ENCODE results near the gene GABRB3.

Gene GABRB3

DNA sequence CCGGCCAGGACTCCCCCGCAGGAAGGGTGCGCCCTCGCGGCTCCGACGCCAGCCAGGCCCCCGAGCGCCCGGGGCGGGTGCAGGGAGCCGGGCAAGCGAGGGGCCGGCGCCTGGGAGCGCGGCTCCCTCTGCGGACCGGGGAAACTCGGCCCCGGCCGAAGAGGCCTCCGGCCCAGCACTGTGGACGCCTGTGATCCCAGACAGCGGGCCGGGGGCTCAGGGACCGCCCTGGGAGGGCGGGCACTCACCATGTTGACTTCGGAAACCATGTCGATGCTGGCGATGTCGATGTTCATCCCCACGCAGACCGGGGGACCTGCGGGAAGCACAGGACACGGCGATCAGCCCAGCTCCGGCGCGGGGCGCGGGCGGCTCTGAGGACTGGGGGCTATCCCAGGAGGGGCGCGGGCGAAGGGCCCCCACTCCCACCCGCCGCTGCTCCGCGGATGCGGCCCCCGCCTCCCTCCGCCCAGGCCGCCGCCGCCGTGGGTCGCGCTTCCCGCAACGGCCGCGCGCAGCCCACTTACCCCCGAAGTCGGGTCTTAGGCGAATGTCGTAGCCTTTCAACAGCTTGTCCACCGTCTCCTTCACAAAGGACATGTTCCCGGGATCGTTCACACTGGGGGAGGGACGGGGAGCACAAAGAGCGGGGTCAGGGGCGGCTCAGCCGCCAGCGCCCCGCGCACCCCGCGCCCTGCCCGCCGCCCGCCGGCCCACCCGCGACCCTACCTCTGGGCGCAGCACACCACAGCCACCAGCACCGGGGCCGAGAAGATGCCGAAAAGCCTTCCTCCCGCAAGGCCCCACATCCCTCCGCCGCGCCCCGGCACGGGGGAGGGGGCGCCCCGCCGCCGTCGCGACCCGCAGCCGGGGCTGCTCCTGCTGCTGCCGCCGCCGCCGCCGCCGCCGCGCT lies at the start of gene GABRB3:
TSS of gene GABRB3 (minus strand) at position 913 of the 913 bp plus-strand sequence.
- no peak for DNase-seq

DNA sequence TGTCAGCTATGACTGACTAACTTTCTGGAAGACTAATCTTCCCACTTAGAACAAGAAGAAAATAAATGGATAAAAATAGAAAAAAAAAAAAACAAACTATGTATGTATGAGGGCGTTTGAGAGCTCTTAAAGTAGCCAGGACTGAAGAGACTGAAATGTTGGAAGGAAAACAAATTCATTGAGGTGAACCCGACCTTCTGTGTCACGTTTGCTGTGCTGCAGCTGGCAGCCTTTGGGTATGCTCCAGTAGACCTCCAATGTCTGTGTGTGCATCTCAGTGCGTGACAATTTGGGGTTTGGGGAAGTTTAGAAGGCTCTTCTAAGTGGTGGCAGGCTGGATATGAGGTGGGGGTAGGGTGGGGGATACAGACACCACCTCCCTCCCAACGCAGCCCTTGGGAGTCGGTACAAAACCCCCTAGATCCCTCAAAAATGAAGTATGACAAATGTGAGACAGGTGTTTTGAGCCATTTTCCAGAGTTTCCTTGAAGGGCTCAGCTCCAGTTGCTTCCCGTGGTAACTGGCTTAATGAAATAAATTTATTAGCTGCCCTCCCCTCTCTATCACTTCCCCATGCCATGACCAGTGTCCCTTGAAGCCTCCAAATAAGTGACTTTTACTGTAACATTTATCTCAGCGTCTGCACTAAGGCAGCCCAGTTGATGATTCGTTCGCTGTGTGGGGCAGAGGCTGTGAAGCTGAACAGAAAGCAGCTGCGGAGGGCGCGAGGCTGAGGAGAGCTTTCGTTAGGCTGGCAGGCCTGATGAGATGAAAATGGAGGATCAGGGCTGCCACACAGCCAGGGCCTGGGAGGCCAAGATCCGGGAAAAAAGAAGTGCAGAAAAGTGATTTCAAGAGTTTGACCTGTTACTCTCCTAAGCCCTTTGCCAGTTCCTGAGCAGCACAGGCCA lies 34.9 kb upstream of the GABRB3 start:
- no peak for DNase-seq

DNA sequence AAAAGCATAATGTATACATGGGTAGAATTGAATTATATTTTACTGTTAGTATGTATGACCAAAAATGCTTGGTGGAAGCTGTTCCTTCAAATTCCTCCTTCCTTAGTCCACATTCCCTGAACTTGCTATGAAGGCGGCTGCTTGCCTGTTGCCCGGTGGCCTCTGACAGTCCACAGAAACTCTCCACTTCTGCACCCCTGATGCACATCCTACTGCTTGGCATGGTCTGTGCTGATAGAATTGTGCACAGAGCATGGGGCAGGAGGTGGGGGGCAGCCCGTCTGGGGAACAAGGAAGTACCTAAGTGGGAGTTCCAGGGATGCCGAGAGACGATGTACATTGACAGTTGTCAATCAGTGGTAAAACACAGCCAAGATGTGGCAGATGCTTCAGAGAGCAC lies 33.7 kb upstream of the GABRB3 start:
- DNase-seq, result no peak

DNA sequence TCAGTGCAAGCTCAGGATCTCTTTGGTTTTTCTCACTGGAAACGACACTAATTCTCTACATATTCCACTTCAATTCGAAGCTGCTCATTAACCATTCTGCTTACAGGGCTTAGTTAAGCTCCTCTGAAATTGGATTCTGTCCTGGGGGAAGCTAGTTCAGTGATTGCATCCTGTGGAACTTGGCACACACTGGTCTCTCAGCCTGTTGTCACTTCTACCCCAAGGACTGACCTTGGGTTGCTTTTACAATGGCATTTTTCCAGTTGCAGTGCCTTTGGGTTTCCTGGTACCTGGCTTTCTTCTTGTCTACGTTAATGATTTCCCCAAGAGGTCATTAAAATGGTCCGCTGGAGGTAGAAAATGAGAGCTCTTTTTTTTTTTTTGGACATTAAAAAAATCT lies 33.3 kb upstream of the GABRB3 start:
- DNase-seq, result no peak

DNA sequence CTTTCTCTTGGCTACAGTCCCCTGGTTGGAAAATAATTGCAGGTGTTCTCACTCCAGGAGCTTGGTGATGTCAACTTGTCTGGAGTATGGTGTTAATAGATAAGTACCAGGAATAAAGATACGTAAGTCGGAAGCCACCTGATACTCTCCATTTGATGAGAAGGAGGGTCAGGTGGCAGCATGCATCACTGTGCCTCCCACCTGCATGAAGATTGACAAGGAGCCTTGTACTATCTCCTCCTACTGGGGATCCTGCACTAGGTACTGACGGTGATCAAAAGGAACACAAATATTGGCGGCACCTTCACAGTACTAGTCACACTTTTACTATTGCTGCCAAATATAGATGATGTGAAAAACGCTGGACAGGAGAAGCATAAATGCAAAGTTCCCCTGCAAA lies 32.6 kb upstream of the GABRB3 start:
- DNase-seq, result no peak

DNA sequence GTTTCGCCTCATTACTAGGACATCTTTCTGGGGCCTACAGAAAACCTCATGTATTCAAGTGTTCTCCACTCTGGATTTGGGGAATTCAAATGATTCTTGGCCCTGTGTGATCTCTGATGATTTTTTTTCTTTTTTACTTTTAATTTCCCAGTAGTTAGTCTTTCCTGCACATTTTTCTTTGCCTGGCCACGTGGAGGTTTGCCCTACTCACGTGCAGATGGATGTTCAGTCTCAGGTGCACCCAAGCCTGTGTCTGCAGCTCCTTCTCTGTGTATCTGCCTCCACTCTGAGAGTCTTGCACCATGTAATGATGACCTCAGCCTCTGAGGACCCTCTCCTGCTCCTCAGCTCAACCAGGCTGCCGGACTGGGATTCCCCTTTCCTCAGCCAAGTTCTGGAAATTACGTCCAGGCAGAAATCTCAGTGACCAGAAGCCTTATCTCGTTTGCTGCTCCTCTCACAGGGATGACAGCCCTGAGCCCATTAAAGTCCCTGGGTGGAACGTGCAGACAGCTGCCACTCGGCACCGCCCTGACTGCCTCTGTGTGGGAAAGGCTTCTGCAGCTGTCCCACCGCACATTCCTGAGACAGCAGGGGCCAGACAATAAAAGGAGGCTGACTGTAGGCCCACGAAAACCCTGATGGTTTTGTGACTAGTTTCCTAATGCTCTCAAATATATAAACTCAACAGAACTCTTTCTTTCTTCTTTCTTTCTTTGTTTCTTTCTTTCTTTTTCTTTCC lies 31.4 kb upstream of the GABRB3 start:
- no peak for DNase-seq

DNA sequence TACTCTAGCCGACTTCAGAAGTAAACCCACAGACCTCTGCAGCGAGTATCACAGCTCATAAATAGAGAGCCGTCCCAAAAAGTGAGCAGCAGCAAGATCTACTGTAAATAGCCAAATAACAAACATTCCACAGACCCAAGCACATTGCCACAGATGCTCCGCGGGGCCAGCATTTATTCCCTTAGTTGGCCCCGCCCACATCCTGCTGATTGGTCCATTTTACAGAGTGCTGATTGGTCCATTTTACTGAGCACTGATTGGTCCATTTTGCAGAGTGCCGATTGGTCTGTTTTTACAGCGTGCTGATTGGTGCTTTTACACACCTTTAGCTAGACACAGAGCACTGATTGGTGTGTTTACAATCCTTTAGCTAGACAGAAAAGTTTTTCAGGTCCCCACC lies 17.3 kb upstream of the GABRB3 start:
- DNase-seq, result no peak

DNA sequence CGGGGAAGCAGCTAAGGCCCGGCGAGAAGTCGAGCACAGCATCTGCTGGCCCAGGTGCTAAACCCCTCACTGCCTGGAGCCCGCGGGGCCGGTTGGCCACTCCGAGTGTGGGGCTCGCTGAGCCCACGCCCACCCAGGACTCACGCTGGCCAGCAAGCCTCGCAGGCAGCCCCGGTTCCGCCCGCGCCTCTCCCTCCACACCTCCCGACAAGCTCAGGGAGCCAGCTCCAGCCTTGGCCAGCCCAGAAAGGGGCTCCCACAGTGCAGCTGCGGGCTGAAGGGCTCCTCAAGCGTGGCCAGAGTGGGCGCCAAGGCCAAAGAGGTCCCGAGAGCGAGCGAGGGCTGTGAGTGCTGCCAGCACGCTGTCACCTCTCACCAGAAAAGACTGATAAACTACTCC lies 8.9 kb upstream of the GABRB3 start:
- no peak for DNase-seq

DNA sequence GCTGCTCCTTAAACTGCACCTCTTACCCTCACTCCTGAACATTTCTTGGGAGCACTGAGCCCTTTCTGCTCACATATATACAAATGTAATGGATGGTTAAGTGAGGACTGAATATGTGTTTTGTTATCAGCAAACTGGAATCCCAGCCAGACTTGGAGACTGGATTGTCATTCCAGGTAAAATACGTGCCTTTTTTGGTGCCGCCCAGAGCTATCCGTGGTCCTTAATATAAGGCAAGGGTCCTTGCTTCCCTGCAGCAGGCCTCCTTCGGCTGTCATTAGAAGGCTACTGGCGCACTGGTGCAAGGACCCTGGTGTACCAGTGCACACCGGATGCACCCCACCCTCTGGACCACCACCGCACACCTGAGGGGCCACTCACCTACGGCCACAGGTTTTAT lies 1.1 kb upstream of the GABRB3 start:
- DNase-seq, result no peak

DNA sequence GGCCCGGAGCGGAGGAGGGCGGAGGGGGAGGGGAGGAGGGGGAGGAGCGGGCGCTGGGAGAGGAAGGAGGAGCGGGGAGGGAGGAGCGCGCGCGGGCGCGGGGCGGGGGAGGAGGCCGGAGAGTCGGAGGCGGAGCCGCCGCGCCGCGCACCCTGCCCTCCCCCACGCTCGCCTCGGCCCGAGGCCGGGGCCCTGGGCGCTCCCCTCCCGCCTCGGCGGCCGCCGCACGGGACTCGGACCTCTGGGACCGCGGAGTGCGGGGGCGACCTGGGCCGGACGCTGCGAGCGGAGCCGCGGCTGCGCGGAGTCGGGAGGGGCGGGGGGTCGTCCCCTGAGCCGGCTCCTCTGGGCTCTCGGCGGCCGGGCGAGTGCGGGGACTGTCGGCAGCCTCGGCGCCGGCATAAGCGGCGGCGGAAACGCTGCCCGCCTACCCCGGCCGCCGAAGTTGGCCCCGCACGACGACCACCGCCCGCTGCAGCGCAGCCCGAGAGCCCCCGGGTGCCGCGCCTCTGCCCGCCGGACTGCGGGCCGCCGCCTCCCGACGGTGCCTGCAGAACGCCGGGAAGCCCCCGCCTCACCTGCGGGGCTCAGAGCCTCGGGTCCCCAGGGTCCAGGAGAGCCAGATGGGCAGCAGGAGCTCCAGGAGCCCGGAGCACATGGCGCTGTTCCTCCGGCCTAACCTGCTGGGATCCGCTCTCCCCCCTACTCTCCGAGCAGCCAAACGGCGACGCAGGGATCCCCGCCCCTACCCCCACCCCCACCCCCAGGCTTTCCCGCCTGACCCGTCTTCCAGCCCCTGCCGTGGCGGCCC lies 406 bp upstream of the GABRB3 start:
- DNase-seq, result no peak

DNA sequence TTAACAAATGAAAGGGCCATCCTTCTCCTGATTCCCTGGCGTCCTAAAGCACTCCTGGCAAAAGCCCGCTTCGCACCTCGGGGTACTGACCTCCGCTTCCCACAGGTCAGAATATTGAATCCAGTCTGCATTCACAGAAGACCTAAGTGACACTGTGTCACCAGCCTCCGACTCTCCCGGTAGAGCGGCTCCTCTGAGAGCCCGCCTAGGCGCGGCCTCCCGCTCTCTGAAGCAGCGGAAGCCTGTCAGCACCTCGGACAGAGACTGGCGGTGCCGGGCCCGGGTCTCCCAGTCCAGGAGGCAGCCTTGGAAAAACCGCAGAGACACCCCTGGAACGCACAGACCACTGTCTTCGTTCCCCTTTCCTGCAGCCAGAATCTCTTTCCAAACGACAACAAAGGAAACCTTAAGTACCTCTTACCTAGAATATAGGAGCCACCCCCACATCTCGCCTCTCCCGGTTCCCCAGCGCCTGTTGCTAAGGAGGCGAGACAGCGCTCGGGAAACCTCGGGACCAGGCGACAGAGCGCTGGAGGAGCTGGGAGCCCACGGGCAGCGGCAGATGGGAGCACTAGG lies 1.2 kb downstream of the GABRB3 start:
- DNase-seq, result no peak

DNA sequence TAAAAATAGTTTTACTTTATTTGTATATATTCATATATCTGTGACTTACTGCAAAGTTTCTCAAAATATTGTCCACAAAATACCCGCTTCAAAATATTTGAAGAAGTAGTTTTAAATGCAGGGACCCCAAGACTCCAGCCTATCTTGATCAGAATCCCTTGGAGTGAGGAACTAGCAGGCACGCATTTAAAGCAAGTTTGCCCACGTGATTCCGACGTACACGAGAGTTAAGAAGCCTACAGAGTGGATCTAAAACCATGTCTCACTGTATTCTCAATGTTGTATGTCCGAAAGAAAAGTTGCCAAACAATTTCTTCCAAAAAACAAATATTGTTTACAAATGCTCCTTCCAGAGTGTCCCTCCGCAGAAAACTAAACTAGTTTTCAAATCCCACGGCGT lies 1.7 kb downstream of the GABRB3 start:
- DNase-seq, result no peak

DNA sequence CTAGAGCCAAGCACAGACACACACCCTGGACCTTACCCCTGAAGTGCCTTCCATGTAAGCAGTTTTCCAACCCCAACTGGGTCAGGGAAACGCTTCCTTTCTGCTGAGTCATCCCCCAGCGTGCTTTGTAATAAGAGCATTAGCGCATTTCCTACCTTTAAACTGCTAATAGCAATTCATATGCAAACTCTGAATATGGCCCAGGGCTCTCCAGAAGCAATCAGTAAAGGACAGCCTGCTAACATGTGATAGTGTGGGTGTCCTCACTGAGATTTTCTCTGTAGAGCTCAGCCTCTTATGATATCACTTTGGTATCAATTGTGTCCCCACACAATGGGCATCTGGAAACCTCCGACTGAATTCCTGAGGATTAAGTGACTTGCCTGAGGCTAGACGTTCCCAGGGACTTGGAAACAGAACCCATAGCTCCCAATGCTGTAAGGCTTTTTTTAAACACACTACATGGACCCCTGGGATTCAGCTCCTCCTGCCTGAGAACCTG lies 5.6 kb downstream of the GABRB3 start:
- DNase-seq, result no peak

DNA sequence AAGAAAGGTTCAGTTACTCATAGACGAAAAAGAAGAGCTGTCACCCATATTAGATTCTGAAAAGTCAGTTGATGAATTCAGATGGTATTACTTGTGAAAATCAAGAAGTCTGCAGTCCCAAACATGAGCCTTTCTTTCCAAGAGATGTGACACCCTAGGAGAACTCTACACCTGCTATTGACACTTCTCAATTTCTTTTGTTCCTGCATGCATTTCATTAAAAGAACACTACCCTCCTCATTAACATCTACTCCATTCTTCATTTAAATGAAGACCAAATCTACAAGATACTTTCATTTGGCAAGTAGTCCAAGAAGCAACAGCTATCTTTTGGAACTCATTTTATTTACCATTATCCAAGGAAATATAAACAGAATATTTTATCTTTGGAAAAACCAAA lies 6.6 kb downstream of the GABRB3 start:
- no peak for DNase-seq

DNA sequence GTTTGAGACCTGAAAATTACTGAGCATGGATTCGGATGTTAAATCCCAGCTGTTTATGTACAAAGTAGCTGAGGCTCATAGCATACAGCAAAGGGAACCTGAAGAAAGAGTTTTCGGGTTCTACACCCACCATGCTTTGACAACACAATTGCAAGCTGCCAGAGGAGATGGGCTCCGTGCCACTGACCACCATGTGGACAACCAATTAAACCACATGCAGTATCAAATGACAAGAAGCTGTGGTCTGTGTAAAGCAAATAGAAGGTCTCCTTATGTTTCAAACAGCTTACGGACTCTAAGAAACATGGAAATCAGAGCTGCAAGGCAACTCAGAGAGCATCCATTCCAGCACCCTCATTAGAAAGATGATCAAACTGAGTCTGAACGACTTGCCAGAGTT lies 12.9 kb downstream of the GABRB3 start:
- DNase-seq, result no peak

DNA sequence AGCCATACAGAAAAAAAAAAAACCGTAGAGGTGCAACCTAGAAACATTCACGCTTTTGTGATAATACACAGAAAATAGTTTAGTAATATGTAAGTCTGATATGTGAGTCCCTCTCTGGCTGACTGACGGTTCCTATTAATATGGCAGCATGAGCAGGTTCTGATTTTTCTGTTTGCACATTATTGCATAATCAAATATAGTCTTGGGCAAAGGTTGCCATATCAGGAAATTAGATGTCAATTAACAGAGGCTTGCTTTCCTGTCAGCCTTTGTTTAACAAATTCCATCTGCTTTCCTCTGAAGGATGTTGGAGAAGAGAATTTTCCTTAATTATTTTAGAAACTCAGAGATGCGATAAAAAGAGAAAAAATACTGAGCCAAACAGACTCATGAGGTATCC lies 14.8 kb downstream of the GABRB3 start:
- no peak for DNase-seq

DNA sequence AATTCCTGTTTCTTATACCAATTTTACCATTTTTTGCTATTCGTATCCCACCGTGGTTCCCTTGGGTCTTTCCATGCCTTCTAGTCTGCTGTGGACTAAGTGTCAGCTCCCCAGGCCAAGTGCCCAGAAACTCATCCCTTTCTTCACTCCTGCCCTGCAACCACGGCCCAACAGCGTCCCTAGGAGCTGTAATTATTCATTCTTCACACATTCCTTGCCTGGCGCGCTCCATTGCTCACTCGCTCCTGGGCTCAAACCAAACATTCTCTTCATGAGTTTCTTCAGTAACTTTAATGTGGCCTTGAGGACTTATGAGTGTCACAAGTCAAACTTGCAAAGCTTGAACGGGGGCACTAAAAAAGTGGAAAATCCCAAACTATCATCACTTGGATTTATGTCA lies 15.7 kb downstream of the GABRB3 start:
- DNase-seq, result no peak

DNA sequence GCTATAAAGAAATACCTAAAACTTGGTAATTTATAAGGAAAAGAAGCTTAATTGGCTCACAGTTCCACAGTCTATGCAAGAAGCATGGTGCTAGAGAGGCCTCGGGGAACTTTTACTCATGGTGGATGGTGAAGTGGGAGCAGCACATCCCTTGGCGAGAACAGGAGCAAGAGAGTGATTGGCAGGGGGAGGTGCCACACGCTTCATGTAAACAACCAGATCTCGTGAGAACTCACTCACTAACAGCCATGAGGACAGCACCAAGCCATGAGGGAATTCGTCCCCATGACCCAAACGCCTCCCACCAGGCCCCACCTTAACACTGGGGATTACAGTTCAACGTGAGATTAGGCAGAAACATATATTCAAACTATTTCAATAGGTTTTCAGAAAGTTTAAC lies 28.0 kb downstream of the GABRB3 start:
- DNase-seq, result no peak

DNA sequence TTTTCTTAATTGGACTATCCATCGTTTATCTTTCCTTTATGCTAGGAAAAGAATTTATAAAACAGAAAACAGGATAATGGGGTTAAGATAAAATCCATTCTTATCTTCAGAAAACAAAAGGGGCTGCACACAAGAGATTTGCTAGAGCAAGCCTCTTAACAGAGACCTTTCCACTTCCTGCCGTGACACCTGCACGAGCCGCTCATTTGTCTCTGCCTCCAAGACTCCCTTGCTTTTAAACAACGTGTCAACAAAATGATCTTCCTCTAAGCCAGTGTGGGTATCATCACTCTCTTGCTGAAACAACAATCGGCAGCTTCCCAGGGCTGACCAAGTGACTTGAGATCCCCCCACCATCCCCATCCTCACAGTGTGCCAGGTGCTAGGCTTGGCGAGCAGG lies 33.1 kb downstream of the GABRB3 start:
- DNase-seq, result no peak

DNA sequence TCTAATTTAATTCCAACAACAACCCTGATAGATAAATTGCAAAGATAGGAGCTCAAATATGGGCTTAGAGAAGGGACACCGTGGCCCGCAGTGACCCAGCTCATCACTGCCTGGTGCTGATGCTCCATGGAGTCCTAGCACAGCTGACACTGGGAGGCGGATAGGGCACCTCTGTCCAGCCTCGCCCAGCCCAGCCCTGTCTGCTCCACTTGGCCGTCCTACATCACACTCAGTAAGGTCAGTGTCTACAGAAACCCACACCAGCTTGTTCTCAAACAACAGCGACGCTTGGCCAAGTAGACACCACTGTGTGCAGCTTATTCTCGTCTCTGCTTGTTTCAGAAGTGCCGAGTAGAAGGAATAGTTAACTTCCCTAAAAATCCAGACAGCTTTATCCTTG lies 33.9 kb downstream of the GABRB3 start:
- no peak for DNase-seq

DNA sequence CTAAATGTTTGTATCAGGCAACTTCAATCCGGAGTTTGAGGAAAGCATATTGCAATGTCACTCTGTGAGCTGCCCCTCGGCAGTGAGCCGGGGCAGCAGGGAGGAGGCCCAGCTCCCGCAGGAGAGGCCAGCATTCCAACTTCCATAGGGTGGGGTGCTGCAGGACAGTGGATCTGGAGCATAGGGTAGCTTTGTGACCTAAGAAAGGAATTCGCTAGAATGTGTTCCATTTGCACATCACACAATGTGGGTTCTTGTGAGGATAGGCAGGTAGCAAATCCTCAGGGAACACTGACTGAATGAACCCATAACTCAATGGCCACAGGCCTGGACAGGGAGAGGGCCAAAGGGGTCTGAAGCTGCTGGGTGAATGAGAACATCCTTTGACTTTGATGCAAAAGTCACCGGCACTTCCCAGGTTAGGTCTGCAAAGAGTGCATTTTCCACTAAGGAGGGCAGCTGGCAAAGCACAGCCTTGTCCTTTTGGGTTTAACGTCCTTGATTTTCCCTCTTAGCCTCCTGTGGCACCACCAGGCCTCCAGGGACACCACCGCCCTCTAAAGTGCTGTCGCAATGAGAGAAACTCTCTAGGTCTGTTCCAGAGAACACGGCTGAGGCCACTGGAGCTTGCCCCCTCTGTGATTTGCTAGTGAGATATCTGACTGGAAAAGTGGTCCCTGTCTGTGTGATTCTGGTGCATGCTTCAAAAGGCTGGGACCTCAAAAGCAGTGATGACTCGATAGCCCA lies 36.2 kb downstream of the GABRB3 start:
- no peak for DNase-seq

Data from activated CD4-positive, alpha-beta T cell treated with anti-CD3 and anti-CD28 coated beads, Interleukin-10, Interleukin-2, amounts not matched to agents 100 ng/mL and 50 ng/mL, durations not matched to agents 16 hours and 8 hours (primary cell).